Transverse colon (tissue), 3 donors: ENCODE results near the gene ENTPD7.

Experiments
- CTCF ChIP-seq, 5 experiments: fragments of 200-600 bp in 3 of 5; fragments of 450-650 bp in 2 of 5; sonication (generic) in 3 of 5; IDR thresholded peaks; 1 replicate in 2 of 5; 2 replicates in 3 of 5; pipeline ENCODE4 v1.5.1; 2016 to 2017; ENCODE audit warnings: antibody characterized with exemption in 5 of 5, inconsistent platforms in 3 of 5, mild to moderate bottlenecking in 2 of 5, moderate library complexity in 1 of 5
- EP300 ChIP-seq: sonication (generic); formaldehyde crosslinking; IDR thresholded peaks from one replicate; pipeline ENCODE4 v1.6.1; 2017; ENCODE audit warnings: antibody characterized with exemption, low read depth
- POLR2A ChIP-seq: fragments of 450-650 bp; IDR thresholded peaks from one replicate; pipeline ENCODE4 v1.6.1; 2016; ENCODE audit warnings: antibody characterized with exemption, mild to moderate bottlenecking, moderate library complexity

- no peak for TF ChIP-seq CTCF (IDR thresholded peaks at IDR 0.05)
- no peak for TF ChIP-seq POLR2A
- TF ChIP-seq EP300, result no peak
These were observed 14.2 kb downstream of the ENTPD7 start for GRCh38 chr10:99673492-99673891.
